ENCODE data around the gene ERC2.

DNA sequence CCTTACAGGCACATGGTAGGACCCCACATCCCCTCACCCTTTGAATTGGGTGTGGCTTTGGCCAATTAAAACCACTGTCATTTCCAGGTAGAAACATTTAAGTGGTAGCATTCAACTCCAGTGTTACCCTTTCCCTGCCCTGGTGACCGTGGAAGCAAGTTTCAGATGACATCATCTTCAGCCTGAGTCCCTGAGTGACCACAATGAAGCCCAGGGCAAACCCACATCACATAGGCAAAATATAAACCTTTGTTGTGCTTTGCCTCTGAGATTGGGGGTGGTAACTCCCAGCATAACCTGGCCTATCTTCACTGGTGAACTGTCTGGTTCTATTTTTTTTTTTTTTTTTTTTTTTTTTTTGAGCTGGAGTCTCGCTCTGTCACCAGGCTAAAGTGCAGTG lies 577.2 kb downstream of the ERC2 start:
- TF ChIP-seq POLR2AphosphoS5 (IDR thresholded peaks at IDR 0.05; ENCODE audit: low read depth, low read length): no peak
- TF ChIP-seq POLR2A (IDR thresholded peaks at IDR 0.05; ENCODE audit: low read depth, low read length): no peak
- TF ChIP-seq TAF1 (IDR thresholded peaks at IDR 0.05; ENCODE audit: borderline replicate concordance, low read depth, low read length): no peak

All from GM12892 (cell line).